ENCODE measurements around the gene NME7. TPM values are rescaled to one million over a fixed set of nuclear protein-coding genes. Genes with fewer than 3 reads are reported as not detected.

The NME7 gene
- total RNA-seq, 1 experiment from 2014 or later: 30.3 TPM

DNA sequence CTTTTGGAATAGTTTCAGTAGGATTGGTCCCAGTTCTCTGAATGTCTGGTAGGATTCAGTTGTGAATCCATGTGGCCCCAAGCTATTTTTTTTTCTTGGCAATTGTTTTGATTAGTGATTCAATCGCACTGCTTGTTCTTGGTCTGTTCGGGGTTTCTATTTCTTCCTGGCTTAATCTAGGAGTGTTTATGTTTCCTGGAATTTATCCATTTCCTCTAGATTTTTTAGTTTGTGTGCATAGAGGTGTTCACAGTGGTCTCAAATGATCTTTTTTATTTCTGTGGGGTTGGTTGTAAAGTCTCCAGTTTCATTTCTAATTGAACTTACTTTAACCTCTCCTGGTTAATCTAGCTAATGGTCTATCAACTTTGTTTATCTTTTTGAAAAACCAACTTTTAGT, 117.6 kb downstream of the NME7 start:
- ATAC-seq: no peak
- intact Hi-C loops (cut with micrococcal nuclease; ENCODE audit: unreplicated experiment): no loop called here
- POLR2A ChIA-PET: no interaction called here
- CTCF ChIA-PET: no interaction called here
- Histone ChIP-seq H3K27ac (ENCODE audit: low read length) (no peak overlapping the region), H3K4me3 (ENCODE audit: low read depth in 2 of 2, low read length in 2 of 2) (no peak overlapping the region), H3K27me3 (ENCODE audit: control insufficient read depth, insufficient read depth, low read length) (no peaks in the 10 kb centered on the region), H3K9me3 (ENCODE audit: control insufficient read depth, insufficient read depth, low read depth, low read length) (no peaks in the 10 kb centered on the region), H3K36me3 (ENCODE audit: control insufficient read depth, insufficient read depth, low read length) (no peaks in the 10 kb centered on the region), H3K4me1 (ENCODE audit: control insufficient read depth, insufficient read depth, low read length) (no peaks in the 10 kb centered on the region)
- TF ChIP-seq TCF7L2 (IDR thresholded peaks at IDR 0.05; ENCODE audit: low read depth, low read length): no peak
- TF ChIP-seq, protein P1, sequence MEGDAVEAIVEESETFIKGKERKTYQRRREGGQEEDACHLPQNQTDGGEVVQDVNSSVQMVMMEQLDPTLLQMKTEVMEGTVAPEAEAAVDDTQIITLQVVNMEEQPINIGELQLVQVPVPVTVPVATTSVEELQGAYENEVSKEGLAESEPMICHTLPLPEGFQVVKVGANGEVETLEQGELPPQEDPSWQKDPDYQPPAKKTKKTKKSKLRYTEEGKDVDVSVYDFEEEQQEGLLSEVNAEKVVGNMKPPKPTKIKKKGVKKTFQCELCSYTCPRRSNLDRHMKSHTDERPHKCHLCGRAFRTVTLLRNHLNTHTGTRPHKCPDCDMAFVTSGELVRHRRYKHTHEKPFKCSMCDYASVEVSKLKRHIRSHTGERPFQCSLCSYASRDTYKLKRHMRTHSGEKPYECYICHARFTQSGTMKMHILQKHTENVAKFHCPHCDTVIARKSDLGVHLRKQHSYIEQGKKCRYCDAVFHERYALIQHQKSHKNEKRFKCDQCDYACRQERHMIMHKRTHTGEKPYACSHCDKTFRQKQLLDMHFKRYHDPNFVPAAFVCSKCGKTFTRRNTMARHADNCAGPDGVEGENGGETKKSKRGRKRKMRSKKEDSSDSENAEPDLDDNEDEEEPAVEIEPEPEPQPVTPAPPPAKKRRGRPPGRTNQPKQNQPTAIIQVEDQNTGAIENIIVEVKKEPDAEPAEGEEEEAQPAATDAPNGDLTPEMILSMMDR (IDR thresholded peaks at IDR 0.05): no peak
- TF ChIP-seq, protein P2, sequence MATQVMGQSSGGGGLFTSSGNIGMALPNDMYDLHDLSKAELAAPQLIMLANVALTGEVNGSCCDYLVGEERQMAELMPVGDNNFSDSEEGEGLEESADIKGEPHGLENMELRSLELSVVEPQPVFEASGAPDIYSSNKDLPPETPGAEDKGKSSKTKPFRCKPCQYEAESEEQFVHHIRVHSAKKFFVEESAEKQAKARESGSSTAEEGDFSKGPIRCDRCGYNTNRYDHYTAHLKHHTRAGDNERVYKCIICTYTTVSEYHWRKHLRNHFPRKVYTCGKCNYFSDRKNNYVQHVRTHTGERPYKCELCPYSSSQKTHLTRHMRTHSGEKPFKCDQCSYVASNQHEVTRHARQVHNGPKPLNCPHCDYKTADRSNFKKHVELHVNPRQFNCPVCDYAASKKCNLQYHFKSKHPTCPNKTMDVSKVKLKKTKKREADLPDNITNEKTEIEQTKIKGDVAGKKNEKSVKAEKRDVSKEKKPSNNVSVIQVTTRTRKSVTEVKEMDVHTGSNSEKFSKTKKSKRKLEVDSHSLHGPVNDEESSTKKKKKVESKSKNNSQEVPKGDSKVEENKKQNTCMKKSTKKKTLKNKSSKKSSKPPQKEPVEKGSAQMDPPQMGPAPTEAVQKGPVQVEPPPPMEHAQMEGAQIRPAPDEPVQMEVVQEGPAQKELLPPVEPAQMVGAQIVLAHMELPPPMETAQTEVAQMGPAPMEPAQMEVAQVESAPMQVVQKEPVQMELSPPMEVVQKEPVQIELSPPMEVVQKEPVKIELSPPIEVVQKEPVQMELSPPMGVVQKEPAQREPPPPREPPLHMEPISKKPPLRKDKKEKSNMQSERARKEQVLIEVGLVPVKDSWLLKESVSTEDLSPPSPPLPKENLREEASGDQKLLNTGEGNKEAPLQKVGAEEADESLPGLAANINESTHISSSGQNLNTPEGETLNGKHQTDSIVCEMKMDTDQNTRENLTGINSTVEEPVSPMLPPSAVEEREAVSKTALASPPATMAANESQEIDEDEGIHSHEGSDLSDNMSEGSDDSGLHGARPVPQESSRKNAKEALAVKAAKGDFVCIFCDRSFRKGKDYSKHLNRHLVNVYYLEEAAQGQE (IDR thresholded peaks at IDR 0.05; ENCODE audit: insufficient read depth in 1 of 2, low read depth in 2 of 2, low read length in 1 of 2): no peak
- TF ChIP-seq SIN3A (IDR thresholded peaks at IDR 0.05; ENCODE audit: borderline replicate concordance, insufficient read depth, low read depth, low read length): no peak
- no peak for TF ChIP-seq POLR2AphosphoS5 (IDR thresholded peaks at IDR 0.05; ENCODE audit: low read depth, low read length)
- DNase-seq (ENCODE audit: low read depth, low spot score): no peak
- BruUV-seq (replicated peaks): no TSS peak
- in situ Hi-C loops (cut with HindIII; ENCODE audit: low pct_unique_long_range_greater_than_20kb, low sequenced_read_pairs): no loop called here

DNA sequence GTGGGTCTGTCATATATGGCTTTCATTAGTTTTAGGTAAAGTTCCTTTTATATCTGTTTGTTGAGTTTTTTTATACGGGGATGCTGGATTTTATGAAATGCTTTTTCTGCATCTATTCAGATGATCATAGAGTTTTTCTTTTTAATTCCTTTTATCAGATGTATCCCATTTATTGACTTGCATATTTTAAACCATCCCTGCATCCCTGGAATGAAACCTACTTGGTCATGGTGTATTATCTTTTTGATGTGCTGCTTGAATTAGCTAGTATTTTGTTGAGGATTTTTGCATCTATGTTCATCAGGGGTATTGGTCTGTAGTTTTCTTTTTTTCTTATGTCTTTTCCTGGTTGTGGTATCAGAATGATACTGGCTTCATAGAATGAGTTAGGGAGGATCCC, 118.0 kb downstream of the NME7 start:
- BruUV-seq (replicated peaks): no TSS peak
- Histone ChIP-seq H3K4me3 (ENCODE audit: low read depth in 2 of 2, low read length in 2 of 2) (no peak overlapping the region), H3K27ac (ENCODE audit: low read length) (no peak overlapping the region), H3K4me1 (ENCODE audit: control insufficient read depth, insufficient read depth, low read length) (no peaks in the 10 kb centered on the region), H3K27me3 (ENCODE audit: control insufficient read depth, insufficient read depth, low read length) (no peaks in the 10 kb centered on the region), H3K36me3 (ENCODE audit: control insufficient read depth, insufficient read depth, low read length) (no peaks in the 10 kb centered on the region), H3K9me3 (ENCODE audit: control insufficient read depth, insufficient read depth, low read depth, low read length) (no peaks in the 10 kb centered on the region)
- in situ Hi-C loops (cut with HindIII; ENCODE audit: low pct_unique_long_range_greater_than_20kb, low sequenced_read_pairs): no loop called here
- ATAC-seq (no peak), DNase-seq (ENCODE audit: low read depth, low spot score) (no peak)
- CTCF ChIA-PET: no interaction called here
- TF ChIP-seq, protein P1 (IDR thresholded peaks at IDR 0.05): no peak
- TF ChIP-seq, protein P2 (IDR thresholded peaks at IDR 0.05; ENCODE audit: insufficient read depth in 1 of 2, low read depth in 2 of 2, low read length in 1 of 2): no peak
- TF ChIP-seq SIN3A (IDR thresholded peaks at IDR 0.05; ENCODE audit: borderline replicate concordance, insufficient read depth, low read depth, low read length): no peak
- TF ChIP-seq TCF7L2 (IDR thresholded peaks at IDR 0.05; ENCODE audit: low read depth, low read length): no peak
- no peak for TF ChIP-seq POLR2AphosphoS5 (IDR thresholded peaks at IDR 0.05; ENCODE audit: low read depth, low read length)
- intact Hi-C loops (cut with micrococcal nuclease; ENCODE audit: unreplicated experiment): no loop called here
- POLR2A ChIA-PET: no interaction called here
